DMS53 treated with DMSO at 0.1 percent for 48 hours (cell line): ENCODE results near the gene FRMD4A.

Experiments
- DNase-seq: peaks from one replicate; lab custom pipeline; 2025; ENCODE audit not compliant: unreplicated experiment; lab: John Stamatoyannopoulos, UW

FRMD4A gene

GRCh38 chr10:14195433-14195832, 135.3 kb downstream of the FRMD4A start:
- no peak for DNase-seq

- no peak for DNase-seq
These were observed 138.0 kb downstream of the FRMD4A start for GRCh38 chr10:14192746-14193145.

- DNase-seq = no peak
These were observed 138.9 kb downstream of the FRMD4A start for GRCh38 chr10:14191871-14192270.

GRCh38 chr10:14191407-14191806, 139.3 kb downstream of the FRMD4A start:
- DNase-seq = no peak

GRCh38 chr10:14190702-14191101, 140.0 kb downstream of the FRMD4A start:
- DNase-seq = no peak

- DNase-seq = no peak
These were observed 144.5 kb downstream of the FRMD4A start for GRCh38 chr10:14186245-14186644.

GRCh38 chr10:14185316-14186045, 145.2 kb downstream of the FRMD4A start:
- peak; percentile 11 for DNase-seq

GRCh38 chr10:14184841-14185315, 145.8 kb downstream of the FRMD4A start:
- peak; percentile 10 for DNase-seq

- DNase-seq = no peak
These were observed 147.9 kb downstream of the FRMD4A start for GRCh38 chr10:14182781-14183180.

- no peak for DNase-seq
These were observed 149.2 kb downstream of the FRMD4A start for GRCh38 chr10:14181567-14181936.

- DNase-seq = no peak
These were observed 149.7 kb downstream of the FRMD4A start for GRCh38 chr10:14180911-14181566.

- no peak for DNase-seq
These were observed 151.5 kb downstream of the FRMD4A start for GRCh38 chr10:14179251-14179650.

GRCh38 chr10:14173706-14174594, 156.8 kb downstream of the FRMD4A start:
- DNase-seq = peak; percentile 46

GRCh38 chr10:14173391-14173705, 157.4 kb downstream of the FRMD4A start:
- no peak for DNase-seq

GRCh38 chr10:14172336-14172950, 158.3 kb downstream of the FRMD4A start:
- no peak for DNase-seq

- DNase-seq = no peak
These were observed 159.4 kb downstream of the FRMD4A start for GRCh38 chr10:14171336-14171735.

GRCh38 chr10:14163377-14164086, 167.2 kb downstream of the FRMD4A start:
- no peak for DNase-seq

- DNase-seq = no peak
These were observed 167.9 kb downstream of the FRMD4A start for GRCh38 chr10:14162629-14163344.

- no peak for DNase-seq
These were observed 168.7 kb downstream of the FRMD4A start for GRCh38 chr10:14162061-14162460.

GRCh38 chr10:14160299-14160698, 170.4 kb downstream of the FRMD4A start:
- DNase-seq = no peak
